Middle frontal gyrus (tissue), 1 donor: ENCODE data around the gene CENPP.
"Not testable (repeated sequence)": the region's sequence is repeated elsewhere in the genome, so short reads cannot be mapped to it uniquely, and the experiment has no call there.

Experiments used
- DNase-seq: peaks from one replicate; pipeline ENCODE4 v3.0.0-alpha.2; 2015; ENCODE audit warnings: low spot score; ENCODE audit errors: extremely low spot score

The CENPP gene

DNA sequence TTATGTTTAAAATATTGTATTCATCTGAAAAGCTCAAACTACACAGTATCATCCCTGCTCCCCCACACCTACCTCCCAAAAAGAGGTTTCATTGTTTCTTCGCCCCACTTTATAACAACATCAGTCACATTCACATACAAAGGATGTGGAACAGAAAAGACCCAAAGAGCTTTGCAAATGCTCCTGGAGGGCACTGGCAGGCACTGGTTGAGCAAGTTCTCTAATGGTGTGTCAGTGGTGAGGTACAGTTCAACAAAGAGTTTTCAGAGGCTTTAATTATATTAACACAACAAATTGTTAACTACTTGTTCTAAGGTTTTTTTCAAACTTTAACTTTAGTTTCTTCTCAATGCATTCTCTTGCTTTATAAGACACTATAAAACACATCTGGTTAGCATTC lies 264.2 kb downstream of the CENPP start:
- no peak for DNase-seq

DNA sequence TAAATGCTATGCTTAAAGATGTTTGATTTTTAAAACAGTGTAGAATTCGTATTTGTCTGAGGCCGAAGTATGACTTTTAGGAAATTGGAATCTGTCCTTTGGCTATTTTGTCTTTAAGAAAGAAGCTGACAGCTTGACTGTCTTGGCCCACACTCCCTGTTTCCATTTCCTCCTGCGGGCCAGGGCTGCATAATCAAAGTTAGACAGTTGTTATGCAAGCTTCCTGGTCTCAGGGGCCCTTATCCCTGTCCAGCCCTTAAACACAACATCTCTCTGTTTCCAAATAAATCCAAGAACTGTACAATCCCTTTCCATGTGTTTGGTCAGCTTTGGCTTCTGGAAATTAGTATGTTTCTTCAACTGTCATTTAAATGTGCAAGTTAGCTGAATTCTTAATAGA lies 264.6 kb downstream of the CENPP start:
- DNase-seq, result no peak

DNA sequence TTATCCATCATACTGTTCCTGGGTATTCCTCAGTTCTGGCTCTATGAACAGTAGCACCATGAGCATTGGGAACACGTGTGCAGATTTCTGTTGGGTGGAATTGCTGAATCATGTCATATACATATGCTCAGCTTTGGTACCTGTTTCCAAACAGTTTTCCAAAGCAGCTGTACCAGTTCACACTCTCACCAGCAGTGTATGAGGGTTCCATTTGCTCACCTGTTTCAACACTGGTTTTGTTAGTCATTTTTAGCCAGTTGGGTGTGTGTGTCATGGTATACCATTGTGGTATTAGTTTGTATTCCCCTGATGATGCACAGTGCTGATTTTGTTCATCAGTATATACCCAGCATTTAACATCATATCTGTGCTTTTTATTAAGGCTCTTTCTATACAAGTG lies 266.8 kb downstream of the CENPP start:
- DNase-seq, result no peak

DNA sequence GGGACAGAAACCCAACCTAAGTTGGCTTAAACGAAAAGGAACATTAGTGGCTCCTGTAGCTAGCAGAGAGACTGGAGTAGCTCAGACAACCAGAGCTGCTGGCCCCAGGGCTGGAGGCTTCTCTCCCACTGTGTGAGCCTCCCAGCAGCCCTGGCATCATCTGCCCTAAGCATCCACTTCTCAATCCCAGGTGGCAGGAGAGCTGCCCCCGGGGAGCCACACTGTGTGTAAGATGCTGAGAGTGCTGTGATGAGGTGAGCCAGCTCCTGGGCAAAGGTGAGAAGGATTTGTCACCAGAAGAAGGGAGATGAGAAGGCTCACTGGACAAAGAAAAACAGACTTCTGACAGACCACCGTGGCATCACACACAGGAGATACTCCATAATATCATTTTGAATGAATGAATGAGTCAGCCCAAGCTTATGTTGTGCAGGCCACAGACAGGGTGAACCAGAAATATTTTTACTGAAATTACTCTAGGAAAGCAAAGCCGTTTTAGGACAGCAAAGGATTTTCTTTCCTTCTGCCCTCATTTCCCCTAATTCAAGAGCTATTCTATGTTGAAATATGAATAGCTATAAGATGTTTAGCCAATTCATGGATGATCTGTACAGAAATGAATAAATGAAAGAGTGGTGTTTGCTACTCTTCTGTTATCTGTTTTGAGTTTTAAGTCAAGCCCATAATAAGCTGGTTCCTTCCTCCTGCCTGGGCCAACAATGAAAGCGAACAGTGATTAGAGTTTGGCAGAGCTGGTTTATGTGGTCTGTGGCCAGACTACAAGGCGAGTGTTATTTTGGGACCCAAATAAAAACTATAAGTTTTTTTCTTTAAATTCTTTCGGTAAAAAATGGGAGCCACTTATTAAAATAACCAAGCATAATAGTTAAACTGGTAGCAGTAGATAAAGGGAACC lies 267.5 kb downstream of the CENPP start:
- no peak for DNase-seq

DNA sequence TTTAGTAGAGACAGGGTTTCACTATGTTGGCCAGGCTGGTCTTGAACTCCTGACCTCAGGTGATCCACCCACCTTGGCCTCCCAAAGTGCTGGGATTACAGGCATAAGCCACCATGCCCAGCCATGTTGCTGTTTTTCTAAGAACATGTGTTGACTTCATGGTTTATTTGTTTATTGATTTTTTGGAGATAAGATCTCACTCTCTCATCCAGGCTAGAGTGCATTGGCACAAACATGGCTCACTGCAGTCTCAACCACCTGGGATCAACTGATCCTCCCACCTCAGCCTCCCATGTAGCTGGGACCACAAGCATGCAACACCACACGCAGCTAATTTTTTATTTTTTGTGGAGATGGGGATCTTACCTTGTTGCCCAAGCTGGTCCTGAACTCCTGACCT lies 269.3 kb downstream of the CENPP start:
- not testable (repeated sequence) for DNase-seq

DNA sequence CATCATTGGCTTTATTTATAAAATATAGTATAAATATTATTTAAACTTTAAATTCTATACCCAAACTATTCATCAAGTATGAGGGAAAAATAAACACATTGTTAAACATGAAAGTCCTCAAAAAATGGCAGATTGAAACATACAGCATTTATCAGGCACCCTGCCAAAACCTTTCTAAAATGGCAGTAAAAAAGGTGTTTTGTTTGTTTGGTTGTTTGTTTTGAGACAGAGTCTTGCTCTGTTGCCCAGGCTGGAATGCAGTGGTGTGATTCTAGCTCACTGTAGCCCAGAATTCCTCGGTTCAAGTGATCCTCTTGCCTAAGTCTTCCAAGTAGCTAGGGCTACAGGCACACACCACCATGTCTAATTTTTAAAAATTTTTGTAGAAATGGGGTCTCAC lies 270.2 kb downstream of the CENPP start:
- no peak for DNase-seq

DNA sequence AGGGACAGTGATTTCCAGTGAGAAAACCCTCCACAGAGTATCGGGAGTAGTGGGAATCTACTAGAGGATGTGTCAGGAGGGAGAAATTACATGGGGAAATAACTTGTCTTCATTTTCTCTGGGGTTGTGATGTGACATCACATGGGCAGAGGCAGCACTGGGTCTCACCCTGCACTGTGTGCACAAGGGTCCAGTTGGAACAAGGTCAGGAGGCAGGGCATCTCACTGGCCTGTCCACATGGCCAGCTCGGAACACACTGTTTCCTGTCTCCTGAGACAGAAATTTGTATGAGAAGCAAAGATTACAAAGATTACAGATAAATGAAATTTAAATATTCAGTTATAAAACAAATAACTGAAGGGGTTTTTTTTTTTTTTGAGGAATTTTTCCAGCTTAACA lies 272.6 kb downstream of the CENPP start:
- DNase-seq, result no peak

DNA sequence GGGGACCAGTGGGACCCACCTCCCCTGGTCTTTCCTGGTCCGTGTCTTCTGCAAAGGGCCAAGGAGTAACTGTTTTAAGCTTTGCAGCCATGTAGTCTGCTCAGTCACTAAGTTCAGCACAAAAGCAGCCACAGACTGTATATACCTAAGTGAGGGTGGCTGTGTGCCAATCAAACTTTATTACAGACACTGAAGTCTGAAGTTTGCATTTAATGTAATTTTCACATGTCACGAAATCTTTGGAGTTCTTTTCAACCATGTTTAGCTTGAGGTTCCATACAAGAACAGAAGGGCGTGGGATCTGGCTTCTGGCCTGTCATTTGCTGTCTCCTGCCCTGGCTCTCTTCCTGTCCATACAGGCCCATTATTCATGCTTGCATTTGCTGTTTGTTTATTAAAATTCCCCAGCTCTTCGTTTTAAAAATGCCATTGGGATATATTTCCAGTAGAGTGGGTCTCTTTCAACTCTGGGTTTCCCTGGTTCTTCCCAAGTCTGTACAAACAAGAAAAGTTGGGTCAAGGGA lies 274.2 kb downstream of the CENPP start:
- DNase-seq, result no peak

DNA sequence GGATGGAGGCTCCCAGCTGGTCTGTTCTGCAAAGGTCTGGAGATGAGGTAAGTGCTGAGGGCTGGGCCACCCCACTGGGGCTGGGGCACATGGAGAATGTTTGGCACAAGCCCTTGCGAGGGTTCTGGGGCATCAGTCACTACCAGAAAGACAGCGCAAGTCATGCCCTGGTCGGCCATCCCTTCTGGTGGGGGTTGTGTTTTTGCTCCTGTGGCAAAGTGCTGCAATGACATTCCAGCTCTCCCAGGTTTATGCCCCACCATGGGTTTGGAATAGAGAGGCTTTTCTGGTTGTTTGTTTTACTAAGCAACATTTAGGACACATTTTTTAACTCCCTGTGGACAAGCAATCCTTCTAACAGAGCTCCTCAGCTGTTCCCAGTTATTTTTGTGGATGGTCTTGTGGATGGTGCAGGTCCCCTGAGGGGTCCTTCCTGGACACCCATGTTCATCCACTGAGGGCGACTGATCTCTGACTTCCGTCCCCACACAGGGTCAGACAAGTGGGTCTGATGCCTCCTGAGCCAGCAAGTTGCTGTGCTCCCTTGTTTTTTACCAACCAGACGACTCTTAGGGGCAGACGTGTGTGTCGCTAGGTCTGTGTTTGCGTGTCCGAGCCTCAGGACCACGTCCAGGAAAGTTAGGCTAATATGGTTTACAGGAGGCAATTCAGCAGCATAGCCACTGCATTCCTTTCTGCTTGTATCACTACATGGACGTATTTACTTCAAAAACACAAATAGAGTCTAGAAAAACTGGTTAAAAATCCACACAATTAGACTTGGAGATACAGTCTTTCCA lies 274.9 kb downstream of the CENPP start:
- no peak for DNase-seq

DNA sequence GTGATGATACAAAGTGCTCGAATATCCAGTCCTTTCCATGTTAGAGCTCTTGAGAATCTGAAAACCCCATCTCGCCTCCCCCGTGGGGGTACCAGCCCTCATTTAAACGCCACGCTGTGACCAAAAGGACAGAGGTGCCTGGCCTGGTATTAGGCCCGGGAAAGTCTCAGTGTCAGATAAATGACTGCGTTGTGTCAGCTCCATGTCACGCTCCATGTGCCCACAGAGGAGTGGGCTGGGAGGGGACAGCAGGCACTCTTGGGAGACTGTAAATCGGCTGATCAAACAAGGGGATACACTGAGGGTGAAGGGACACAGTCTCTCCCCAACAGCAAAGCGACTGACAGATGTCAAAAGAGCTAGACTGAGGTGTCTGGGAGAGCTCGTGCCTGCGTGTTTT lies 275.7 kb downstream of the CENPP start:
- no peak for DNase-seq

DNA sequence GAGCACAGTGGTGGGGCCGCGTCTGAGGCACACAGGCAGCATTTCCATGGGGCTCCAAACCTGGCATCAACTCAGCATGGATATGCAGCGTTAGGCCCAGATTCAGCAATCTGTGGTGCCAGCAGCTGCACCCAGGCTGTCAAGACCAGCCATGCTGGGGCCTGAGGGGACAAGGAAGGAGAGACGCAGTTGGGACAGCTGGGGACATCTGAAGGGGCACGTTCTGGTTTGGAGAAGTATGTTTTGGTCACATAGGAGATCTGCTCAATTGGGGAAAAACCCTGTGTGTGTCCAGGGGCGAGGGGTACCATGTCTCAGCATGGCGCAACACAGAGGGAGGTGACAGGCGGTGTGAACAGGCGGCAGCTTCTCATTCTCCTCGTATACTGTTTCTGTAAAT lies 276.7 kb downstream of the CENPP start:
- DNase-seq, result no peak

DNA sequence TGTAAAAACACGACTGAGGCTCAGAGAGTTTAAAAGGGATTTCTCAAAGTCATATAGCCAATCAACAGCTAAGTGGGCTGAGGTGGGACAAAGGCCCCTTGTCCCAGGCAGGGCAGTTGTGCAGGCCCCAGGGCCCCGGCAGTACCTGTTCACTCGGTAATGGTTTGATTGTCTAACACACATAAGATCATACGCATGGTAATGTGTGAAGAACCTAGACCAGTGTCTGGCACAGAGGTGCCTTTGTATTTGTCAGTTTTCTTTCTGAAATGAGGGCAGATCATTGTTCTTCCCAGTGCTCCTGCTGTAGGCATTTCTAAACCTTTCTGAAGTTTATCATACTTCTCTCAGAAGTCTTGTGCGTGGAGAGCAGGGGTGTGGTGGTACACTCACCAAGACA lies 277.3 kb downstream of the CENPP start:
- no peak for DNase-seq

DNA sequence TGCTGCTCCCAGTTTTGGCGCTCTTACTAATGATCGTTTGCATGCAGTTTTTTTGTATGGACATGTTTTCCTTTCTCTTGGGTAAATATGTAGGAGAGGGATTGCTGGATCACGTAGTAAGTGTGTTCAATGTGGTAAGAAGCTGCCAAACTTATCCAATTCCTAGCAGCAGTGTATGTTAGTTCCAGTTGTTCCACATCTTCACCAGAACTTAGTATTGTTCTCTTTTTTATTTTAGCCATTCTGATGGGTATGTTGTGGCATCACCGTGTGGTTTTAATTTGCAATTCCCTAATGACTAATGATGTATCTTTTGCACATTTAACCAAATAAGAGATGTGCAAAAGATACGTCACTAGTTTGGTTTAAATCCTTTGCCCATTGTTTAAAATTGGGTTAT lies 278.2 kb downstream of the CENPP start:
- DNase-seq, result no peak

DNA sequence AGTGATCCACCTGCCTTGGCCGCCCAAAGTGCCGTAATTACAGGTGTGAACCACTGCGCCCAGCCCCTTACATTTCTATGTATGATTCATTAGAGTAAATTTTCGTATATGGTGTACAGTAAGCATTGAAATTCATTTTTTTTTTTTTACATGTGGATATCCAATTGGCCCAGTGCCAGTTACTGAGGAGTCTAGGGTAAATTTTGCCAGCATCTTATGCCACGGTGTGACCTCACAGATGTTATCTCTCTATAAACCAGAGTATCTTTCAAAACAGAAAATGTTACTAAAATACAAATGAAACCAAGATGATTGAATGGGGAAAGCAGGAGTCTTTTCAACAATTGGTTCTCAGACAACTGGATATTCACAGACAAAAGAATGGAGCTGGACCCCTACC lies 279.5 kb downstream of the CENPP start:
- no peak for DNase-seq

DNA sequence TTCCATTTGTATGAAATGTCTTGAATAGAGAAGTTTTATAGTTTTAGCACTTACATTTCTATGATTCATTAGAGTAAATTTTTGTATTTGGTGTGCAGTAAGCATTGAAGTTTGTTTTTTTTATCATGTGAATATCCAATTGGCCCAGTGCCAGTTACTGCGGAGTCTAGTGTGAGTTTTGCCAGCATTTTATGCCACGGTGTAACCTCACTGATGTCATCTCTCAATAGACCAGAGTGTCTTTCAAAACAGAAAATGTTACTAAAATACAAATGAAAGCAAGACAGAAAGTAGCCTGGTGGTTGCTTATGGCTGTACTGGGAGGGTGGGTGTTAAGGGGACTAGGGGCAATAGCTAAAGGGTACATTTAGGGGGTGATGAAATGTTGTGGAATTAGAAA lies 281.3 kb downstream of the CENPP start:
- no peak for DNase-seq

DNA sequence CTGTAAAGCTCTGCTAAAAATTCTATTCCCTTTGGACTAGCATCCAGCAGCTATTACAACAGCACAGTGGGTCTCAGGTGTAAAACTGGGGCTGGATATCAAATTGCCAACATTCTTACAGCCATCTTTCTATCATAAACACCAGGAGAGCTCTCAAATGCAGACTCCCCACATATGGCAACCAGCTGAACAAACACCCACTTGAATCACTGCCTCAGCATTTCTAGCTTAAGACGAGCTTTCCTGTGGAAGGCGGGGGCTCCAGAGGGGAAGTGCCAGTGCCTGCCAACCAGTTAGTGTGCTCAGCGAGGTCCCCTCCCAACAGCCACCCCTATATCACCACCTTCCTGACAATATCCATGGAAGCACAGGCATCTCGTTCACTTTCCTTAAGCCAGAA lies 282.0 kb downstream of the CENPP start:
- DNase-seq, result peak; percentile 11

DNA sequence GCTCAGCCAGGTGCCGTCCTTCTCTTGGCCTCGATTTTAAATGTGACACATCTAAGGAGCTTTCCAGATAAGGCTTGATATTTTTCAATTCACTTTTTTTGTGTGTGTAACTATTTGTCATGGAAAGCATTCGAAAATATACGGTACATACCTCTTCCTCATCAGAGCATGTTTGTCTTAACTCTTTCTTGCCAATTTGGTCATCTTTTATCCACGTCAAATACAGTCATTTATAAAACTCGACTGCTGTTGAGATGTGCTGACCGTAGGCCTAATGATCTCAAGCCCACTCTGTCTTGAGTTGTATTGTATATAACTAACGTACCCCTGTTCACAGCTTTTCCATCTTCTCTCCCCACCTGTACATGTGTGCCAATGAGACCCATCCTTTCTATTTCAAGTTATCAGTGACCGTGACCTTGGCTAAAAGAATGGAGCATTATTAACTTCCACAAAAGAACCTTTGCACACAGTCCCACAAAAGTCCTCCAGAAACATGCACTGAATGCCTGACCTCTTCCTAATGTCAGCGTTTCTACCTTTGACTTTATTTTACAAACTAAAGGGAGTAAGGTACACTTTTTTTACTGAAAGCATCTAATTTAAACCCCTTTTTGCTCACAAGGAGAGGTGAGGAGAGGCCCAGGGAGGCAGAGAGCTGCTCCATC lies 282.6 kb downstream of the CENPP start:
- no peak for DNase-seq

DNA sequence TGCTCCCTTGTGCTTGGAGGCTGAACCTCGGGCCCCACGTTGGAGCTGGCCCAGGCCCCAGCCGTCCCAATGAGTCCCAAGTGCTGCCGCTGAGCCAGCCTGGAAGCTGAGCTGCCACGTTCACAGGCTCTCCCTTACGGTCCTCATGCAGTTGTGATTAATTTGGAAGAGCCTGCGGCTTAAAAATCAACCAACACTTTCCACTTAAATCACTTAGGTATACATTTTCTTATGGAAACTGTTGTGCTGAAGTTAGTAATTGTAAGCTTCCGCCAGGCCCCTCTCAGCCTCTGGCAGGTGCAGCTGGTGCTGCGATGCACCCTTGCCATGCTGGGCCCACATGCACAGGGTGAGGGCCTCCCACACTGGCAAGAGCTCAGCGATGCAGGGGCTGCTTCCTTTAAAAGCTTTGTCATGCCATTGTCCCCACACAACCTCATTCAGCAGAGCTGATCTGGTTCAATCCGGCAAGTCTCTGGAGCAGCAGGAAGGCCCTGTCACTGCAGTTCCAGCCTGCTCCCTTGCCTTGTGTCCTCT lies 283.2 kb downstream of the CENPP start:
- DNase-seq, result peak; percentile 7

DNA sequence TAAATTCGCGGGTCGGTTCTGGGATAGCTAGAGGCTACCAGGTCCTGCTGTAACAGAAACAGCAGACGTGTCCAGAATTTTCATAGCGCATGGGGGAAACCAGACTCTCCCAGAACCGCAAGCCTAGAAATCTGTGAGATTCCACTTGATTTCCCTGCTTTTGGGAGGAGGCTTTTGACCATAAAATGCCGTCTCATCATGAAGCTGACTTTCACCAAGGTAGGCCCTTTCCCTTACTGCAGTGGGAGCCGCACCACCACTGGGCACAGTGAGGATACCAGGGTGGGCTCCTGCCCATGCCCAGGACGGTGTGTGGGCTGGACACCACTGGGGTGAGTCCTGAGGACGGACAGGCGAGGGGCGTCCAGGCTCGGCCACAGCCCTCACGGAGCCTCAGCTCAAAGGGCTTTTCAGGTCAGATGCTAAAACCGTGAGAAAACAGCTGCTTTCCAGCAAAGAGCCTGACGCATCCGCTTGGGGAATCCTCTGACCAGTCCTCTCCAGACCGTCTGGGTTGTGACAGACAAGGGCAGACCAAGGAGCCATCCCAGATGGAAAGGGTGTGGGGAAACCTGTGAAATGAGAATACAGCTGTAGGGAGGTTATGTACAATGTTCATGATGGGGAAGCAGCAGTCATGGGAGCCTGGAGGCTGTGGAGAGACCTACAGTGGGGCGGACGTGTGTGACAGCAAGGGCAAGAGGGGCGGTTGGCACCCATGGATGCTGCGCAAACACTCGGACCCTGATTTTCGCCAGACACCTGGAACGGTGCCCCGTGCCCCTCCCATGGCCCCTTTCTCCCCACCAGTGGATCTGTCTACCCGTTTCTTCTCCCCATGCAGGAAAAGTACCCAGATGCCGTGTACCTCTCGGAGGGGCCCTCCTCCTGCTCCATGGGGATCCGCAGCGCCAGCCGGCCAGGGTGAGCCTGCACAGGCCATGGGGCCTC lies 285.0 kb downstream of the CENPP start:
- no peak for DNase-seq

DNA sequence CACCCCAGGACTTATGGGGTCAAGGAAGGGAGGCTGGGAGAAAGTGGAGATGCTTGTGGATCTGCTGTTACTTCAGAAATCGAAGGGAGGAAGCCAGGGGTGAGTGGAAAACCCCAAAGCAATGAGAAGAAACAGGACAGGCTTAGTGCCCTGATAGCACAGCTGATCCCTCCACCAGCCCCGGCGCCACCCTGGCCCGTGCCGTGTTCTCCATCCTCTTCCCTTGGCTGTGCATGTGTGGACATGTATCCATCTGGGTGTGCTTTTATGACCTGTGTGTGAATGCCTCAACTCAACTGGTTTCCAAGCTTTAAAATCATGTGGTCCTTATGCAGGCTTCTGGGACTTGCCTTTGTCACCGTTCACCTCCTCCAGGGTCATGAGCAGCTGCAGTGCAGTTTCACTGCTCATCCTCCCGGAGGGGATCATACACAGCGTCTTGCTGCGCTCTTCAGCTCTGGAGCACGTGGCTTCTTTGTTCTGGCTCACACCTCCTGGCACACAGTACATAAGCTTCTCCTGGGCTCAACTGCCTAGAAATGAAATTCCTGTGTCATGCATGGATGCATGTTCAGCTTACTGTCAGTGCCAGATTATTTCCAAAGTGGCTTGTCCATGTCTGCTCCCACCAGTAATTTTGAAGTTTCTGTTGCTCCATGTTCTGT lies 286.0 kb downstream of the CENPP start:
- no peak for DNase-seq
